GM23248 (cell line): ENCODE data around the gene NFIC. TPM values are rescaled to one million over a fixed set of nuclear protein-coding genes. Genes with fewer than 3 reads are reported as not detected.
A peak's percentile ranks its signal among the peaks of the same experiment; 100 is the strongest.

Source experiments
- DNase-seq: peaks from one replicate; pipeline ENCODE4 v3.0.0-alpha.2; 2015
- H2AFZ ChIP-seq: fragments of 200-600 bp; sonication (generic); 2 replicates; pipeline ENCODE4 v1.6.1; 2016; ENCODE audit warnings: antibody characterized with exemption
- H3F3A ChIP-seq: fragments of 200-600 bp; sonication (generic); 2 replicates; pipeline ENCODE4 v1.6.1; 2016; ENCODE audit warnings: mild to moderate bottlenecking, antibody characterized with exemption, mixed run types; ENCODE audit not compliant: insufficient read depth
- H3K27ac ChIP-seq: fragments of 200-600 bp; sonication (generic); 2 replicates; pipeline ENCODE4 v1.5.1; 2016; ENCODE audit warnings: mild to moderate bottlenecking
- H3K27me3 ChIP-seq: fragments of 200-600 bp; sonication (generic); replicated peaks from 2 replicates; pipeline ENCODE4 v1.6.1; 2016; ENCODE audit warnings: mild to moderate bottlenecking; ENCODE audit not compliant: insufficient read depth
- H3K36me3 ChIP-seq: fragments of 200-600 bp; sonication (generic); 2 replicates; pipeline ENCODE4 v1.6.1; 2016; ENCODE audit warnings: low read depth, mild to moderate bottlenecking
- H3K4me1 ChIP-seq: fragments of 200-600 bp; sonication (generic); 2 replicates; pipeline ENCODE4 v1.6.1; 2016; ENCODE audit warnings: mild to moderate bottlenecking; ENCODE audit not compliant: insufficient read depth
- H3K4me2 ChIP-seq: fragments of 200-600 bp; sonication (generic); one replicate; pipeline ENCODE4 v1.6.1; 2016; ENCODE audit warnings: mild to moderate bottlenecking; ENCODE audit not compliant: unreplicated experiment
- H3K4me3 ChIP-seq: fragments of 200-600 bp; sonication (generic); 2 replicates; pipeline ENCODE4 v1.5.1; 2016; ENCODE audit warnings: mild to moderate bottlenecking
- H3K79me2 ChIP-seq: fragments of 200-600 bp; sonication (generic); 2 replicates; pipeline ENCODE4 v1.6.1; 2016; ENCODE audit warnings: mild to moderate bottlenecking; ENCODE audit not compliant: insufficient read depth
- H3K9ac ChIP-seq: fragments of 200-600 bp; sonication (generic); 2 replicates; pipeline ENCODE4 v1.6.1; 2016; ENCODE audit warnings: mild to moderate bottlenecking
- H3K9me2 ChIP-seq: fragments of 200-600 bp; sonication (generic); 2 replicates; pipeline ENCODE4 v1.6.1; 2016; ENCODE audit warnings: mixed run types, mild to moderate bottlenecking, moderate library complexity; ENCODE audit not compliant: insufficient read depth
- H3K9me3 ChIP-seq: fragments of 200-600 bp; sonication (generic); one replicate; pipeline ENCODE4 v1.6.1; 2017; ENCODE audit warnings: low read depth
- H4K20me1 ChIP-seq: fragments of 200-600 bp; sonication (generic); 2 replicates; pipeline ENCODE4 v1.6.0; 2016; ENCODE audit not compliant: insufficient read depth
- EZH2 ChIP-seq: fragments of 200-600 bp; sonication (generic); IDR thresholded peaks from 2 replicates; pipeline ENCODE4 v1.6.1; 2018; ENCODE audit warnings: antibody characterized with exemption, mild to moderate bottlenecking; ENCODE audit not compliant: insufficient read depth, poor library complexity, severe bottlenecking
- EZH2phosphoT487 ChIP-seq: fragments of 200-600 bp; sonication (generic); IDR thresholded peaks from 2 replicates; pipeline ENCODE4 v1.6.1; 2018; ENCODE audit warnings: antibody characterized with exemption, moderate library complexity, mild to moderate bottlenecking, low read depth; ENCODE audit not compliant: insufficient read depth
- WGBS, 2 experiments: methylation state at CpG; one replicate each; pipeline ENCODE4 v1.1.6; 2015 to 2017; ENCODE audit warnings: low lambda C conversion rate in 2 of 2, low coverage in 1 of 2; ENCODE audit errors: missing lambda C conversion rate in 2 of 2; 5-methylcytosine and 5-hydroxymethylcytosine counted together
- in situ Hi-C: fragments of 300-500 bp; cut with MboI; formaldehyde crosslinking; loops from 2 replicates; pipeline ENCODE4 v1.15.0; 2020
- polyA plus RNA-seq: library from polyadenylated mRNA; unstranded; fragments of >200 nt; fragmentation: Nextera tagmentation; extraction: Ambion mirVana; gene quantifications from 2 replicates; pipeline ENCODE4 v1.2.1, GENCODE V29; 2016
- total RNA-seq: library from RNA; depleted of rRNA; stranded (reverse); fragments of >200 nt; shearing (Covaris generic); gene quantifications from 2 replicates; pipeline ENCODE4 v1.2.3, GENCODE V29; 2014

Gene NFIC
- total and polyA plus RNA-seq, 2 experiments from 2014 or later = 50.4 to 108 TPM

- Histone ChIP-seq H3K79me2 (peaks cover 99% of the 10 kb centered on the region), H3K36me3 (0 out of 2 replicates have a peak, but pooled peaks cover 4% of the 10 kb centered on the region), H3K4me1 (peaks cover 37% of the 10 kb centered on the region), H3K27ac (peak overlapping the region; percentile 31; the same call in 1 of the 2 replicates), H3K27me3 (no peaks in the 10 kb centered on the region), H3K4me3 (no peak overlapping the region), H4K20me1 (no peaks in the 10 kb centered on the region; the same call in 1 of the 2 replicates), H2AFZ (no peak overlapping the region), H3F3A (peaks cover 25% of the 10 kb centered on the region), H3K9me2 (no peaks in the 10 kb centered on the region), H3K4me2 (no peak overlapping the region), H3K9ac (peak overlapping the region; percentile 38; the same call in 1 of the 2 replicates), H3K9me3 (no peaks in the 10 kb centered on the region)
- TF ChIP-seq EZH2 (no peak), EZH2phosphoT487 (no peak)
- DNase-seq = peak; percentile 59
- in situ Hi-C loops = no loop called here
- WGBS, 2 experiments = 35 to 36% methylated on average over 13 of the region's 13 CpGs
Observed at GRCh38 chr19:3383121-3383722, 16.8 kb downstream of the NFIC start.

- H3K9me3 ChIP-seq = no peaks in the 10 kb centered on the region
- in situ Hi-C loops = no loop called here
- peaks cover 34% of the 10 kb centered on the region for H3K4me1 ChIP-seq
- DNase-seq = no peak
- peaks cover 100% of the 10 kb centered on the region for H3K79me2 ChIP-seq
- peak overlapping the region; percentile 44; the same call in 1 of the 2 replicates for H3K9ac ChIP-seq
- no peaks in the 10 kb centered on the region for H3K9me2 ChIP-seq
- TF ChIP-seq EZH2phosphoT487 = no peak
- TF ChIP-seq EZH2 = no peak
- no peaks in the 10 kb centered on the region for H3K36me3 ChIP-seq
- H2AFZ ChIP-seq = no peak overlapping the region
- peaks cover 9% of the 10 kb centered on the region; the same call in 1 of the 2 replicates for H3F3A ChIP-seq
- H3K27ac ChIP-seq = peak overlapping the region; percentile 37; the same call in 1 of the 2 replicates
- no peaks in the 10 kb centered on the region for H3K27me3 ChIP-seq
- no peak overlapping the region for H3K4me2 ChIP-seq
- H4K20me1 ChIP-seq = peaks cover 7% of the 10 kb centered on the region; the same call in 1 of the 2 replicates
- 53 to 57% methylated on average over 25 of the region's 25 CpGs for WGBS, 2 experiments
- no peak overlapping the region for H3K4me3 ChIP-seq
Observed at GRCh38 chr19:3386447-3387234, 20.3 kb downstream of the NFIC start.

GRCh38 chr19:3387645-3388589 lies 21.5 kb downstream of the NFIC start:
- in situ Hi-C loops = no loop called here
- H3K27ac ChIP-seq = peak overlapping the region; percentile 37
- no peaks in the 10 kb centered on the region for H3K36me3 ChIP-seq
- H2AFZ ChIP-seq = no peak overlapping the region
- no peaks in the 10 kb centered on the region for H3K9me2 ChIP-seq
- WGBS, 2 experiments = 31 to 50% methylated on average over 23 to 38 of the region's 42 CpGs
- peak; percentile 74 for DNase-seq
- peaks cover 34% of the 10 kb centered on the region for H3K4me1 ChIP-seq
- TF ChIP-seq EZH2phosphoT487 (no peak), EZH2 (no peak)
- peak overlapping the region; percentile 44 for H3K9ac ChIP-seq
- no peak overlapping the region for H3K4me3 ChIP-seq
- peaks cover 9% of the 10 kb centered on the region; the same call in 1 of the 2 replicates for H3F3A ChIP-seq
- no peaks in the 10 kb centered on the region for H3K27me3 ChIP-seq
- peaks cover 7% of the 10 kb centered on the region; the same call in 1 of the 2 replicates for H4K20me1 ChIP-seq
- H3K9me3 ChIP-seq = no peaks in the 10 kb centered on the region
- H3K4me2 ChIP-seq = no peak overlapping the region
- peaks cover 100% of the 10 kb centered on the region for H3K79me2 ChIP-seq

GRCh38 chr19:3389446-3389778 lies 23.0 kb downstream of the NFIC start:
- Histone ChIP-seq H3K4me3 (no peak overlapping the region), H3K27ac (peak overlapping the region; percentile 37), H4K20me1 (peaks cover 7% of the 10 kb centered on the region; the same call in 1 of the 2 replicates), H3K36me3 (no peaks in the 10 kb centered on the region), H3K79me2 (peaks cover 100% of the 10 kb centered on the region), H3K4me2 (no peak overlapping the region), H3K9me3 (no peaks in the 10 kb centered on the region), H3K9ac (no peak overlapping the region), H3K9me2 (no peaks in the 10 kb centered on the region), H2AFZ (no peak overlapping the region), H3K27me3 (no peaks in the 10 kb centered on the region), H3F3A (peaks cover 15% of the 10 kb centered on the region; the same call in 1 of the 2 replicates), H3K4me1 (peaks cover 27% of the 10 kb centered on the region)
- in situ Hi-C loops = no loop called here
- no peak for DNase-seq
- TF ChIP-seq EZH2phosphoT487 (no peak), EZH2 (no peak)
- WGBS, 2 experiments = 76 to 79% methylated on average over 9 of the region's 9 CpGs
